Measurements from ENCODE around the gene ACYP2. TPM values are rescaled to one million over a fixed set of nuclear protein-coding genes. Genes with fewer than 3 reads are reported as not detected.
A peak's percentile ranks its signal among the peaks of the same experiment; 100 is the strongest.
"Not testable (repeated sequence)": the region's sequence is repeated elsewhere in the genome, so short reads cannot be mapped to it uniquely, and the experiment has no call there.

ACYP2 gene
- total and polyA plus RNA-seq, 4 experiments from 2014 or later, result 13.1 to 16.9 (median 16.8) TPM

DNA sequence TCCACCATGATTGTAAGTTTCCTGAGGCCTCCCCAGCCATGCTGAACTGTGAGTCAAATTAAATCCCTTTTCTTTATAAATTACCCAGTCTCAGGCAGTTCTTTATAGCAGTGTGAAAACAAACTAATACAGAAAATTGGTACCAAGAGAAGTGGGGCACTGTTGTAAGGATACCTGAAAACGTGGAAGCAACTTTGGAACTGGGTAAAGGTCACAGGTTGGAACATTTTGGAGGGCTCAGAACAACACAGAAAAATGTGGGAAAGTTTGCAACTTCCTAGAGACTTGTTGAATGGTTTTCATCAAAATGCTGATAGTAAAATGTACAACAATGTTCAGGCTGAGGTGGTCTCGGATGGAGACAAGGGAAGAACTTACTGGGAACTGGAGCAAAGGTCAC, 209.1 kb downstream of the ACYP2 start:
- CTCF ChIA-PET (ENCODE audit: partially characterized antibody); POLR2A ChIA-PET (ENCODE audit: partially characterized antibody): not testable (repeated sequence)

DNA sequence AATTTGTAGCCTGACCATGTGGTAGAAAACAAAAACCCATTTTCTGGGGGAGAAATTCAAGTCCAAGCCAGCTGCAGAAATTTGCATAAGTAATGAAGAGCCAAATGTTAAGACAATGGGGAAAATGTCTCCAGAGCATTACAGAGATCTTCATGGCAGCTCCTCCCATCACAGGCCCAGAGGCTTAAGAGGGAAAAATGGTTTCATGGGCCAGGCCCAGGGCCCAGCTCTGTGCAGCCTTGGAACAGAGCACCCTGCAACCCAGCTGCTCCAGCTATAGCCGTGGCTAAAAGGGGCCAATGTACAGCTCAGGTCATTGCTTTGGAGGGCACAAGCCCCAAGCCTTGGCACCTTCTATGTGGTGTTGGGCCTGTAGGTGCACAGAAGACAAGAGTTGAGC, 209.7 kb downstream of the ACYP2 start:
- H3K27me3 ChIP-seq (ENCODE audit: insufficient read depth, low read length), result no peaks in the 10 kb centered on the region
- H3K27ac ChIP-seq (ENCODE audit: low read depth, low read length), result no peak overlapping the region
- peaks cover 4% of the 10 kb centered on the region for H3K4me1 ChIP-seq (ENCODE audit: insufficient read depth, low read length)
- H3K9me3 ChIP-seq (ENCODE audit: control insufficient read depth in 1 of 2, low read length in 2 of 2), result no peaks in the 10 kb centered on the region
- H3K4me3 ChIP-seq (ENCODE audit: low read length in 2 of 2), result no peak overlapping the region
- ChIA-PET POLR2A (ENCODE audit: partially characterized antibody) (no interaction called here), CTCF (ENCODE audit: partially characterized antibody) (no interaction called here)
- Mint-ChIP-seq H3K27me3 (peaks cover 0 to 5% of the 10 kb centered on the region in 2 donors), H3K4me3 (no peak overlapping the region), H3K4me1 (peaks cover 2 to 4% (median 3%) of the 10 kb centered on the region in 4 donors), H3K27ac (no peak overlapping the region), H3K9me3 (peaks cover 0 to 13% (median 8%) of the 10 kb centered on the region in 8 donors), H3K36me3 (no peaks in the 10 kb centered on the region)
- DNase-seq, result no peak
- no peaks in the 10 kb centered on the region for H3K36me3 ChIP-seq (ENCODE audit: insufficient read depth, low read length)
- intact Hi-C loops (cut with micrococcal nuclease), result no loop called here

More for the DNA sequence above, 209.1 kb downstream of the ACYP2 start:
- H3K4me3 ChIP-seq (ENCODE audit: low read length in 2 of 2); H3K36me3 Mint-ChIP-seq; H3K27me3 ChIP-seq (ENCODE audit: insufficient read depth, low read length); H3K9me3 ChIP-seq (ENCODE audit: control insufficient read depth in 1 of 2, low read length in 2 of 2); H3K27ac Mint-ChIP-seq; H3K36me3 ChIP-seq (ENCODE audit: insufficient read depth, low read length); H3K27ac ChIP-seq (ENCODE audit: low read depth, low read length); H3K4me3 Mint-ChIP-seq; H3K27me3 Mint-ChIP-seq; H3K4me1 Mint-ChIP-seq; DNase-seq; intact Hi-C loops (cut with micrococcal nuclease); H3K4me1 ChIP-seq (ENCODE audit: insufficient read depth, low read length): not testable (repeated sequence)
- peaks cover 0 to 13% (median 8%) of the 10 kb centered on the region in 8 donors for H3K9me3 Mint-ChIP-seq

DNA sequence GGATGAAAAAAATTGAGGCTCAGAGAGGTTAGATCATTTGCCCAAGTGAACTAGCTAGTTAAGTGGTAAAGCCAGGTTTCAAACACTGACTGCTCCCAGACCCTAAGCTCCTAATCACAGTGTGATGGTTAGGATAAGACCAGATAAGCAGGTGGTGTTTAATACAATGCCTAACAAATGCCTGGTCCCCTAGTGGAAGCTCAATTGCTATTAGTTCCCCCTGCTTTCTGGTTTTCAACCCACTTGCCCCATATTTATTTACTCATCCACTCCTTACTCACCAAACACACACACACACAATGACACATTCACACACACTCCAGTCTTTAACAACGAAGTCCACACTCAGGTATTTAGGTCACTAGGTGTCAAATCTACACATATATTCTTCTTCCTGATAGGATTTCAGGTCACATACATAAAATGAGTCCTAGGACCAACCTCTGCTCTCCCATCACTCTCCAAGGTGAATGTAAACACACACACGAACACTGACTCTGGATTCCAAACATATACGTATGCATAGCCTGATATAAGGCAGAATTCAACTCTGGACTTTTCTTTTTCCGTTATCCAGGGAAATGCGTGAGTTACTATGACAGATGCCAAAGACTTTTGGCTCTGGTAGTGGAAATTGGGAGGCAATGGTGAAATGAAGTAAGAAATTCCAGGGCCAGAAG, 214.2 kb downstream of the ACYP2 start:
- Mint-ChIP-seq H3K9me3 (peaks cover 0 to 7% (median 5%) of the 10 kb centered on the region in 8 donors), H3K4me3 (peak overlapping the region; percentile 11 to 94 (median 90)), H3K4me1 (peaks cover 4 to 17% (median 13%) of the 10 kb centered on the region in 4 donors), H3K36me3 (no peaks in the 10 kb centered on the region), H3K27me3 (peaks cover 3 to 13% of the 10 kb centered on the region in 2 donors), H3K27ac (peak overlapping the region in 1 of 7 donors; percentile 1)
- Histone ChIP-seq H3K36me3 (ENCODE audit: insufficient read depth, low read length) (no peaks in the 10 kb centered on the region), H3K9me3 (ENCODE audit: control insufficient read depth in 1 of 2, low read length in 2 of 2) (no peaks in the 10 kb centered on the region), H3K27ac (ENCODE audit: low read depth, low read length) (no peak overlapping the region), H3K4me1 (ENCODE audit: insufficient read depth, low read length) (peaks cover 14% of the 10 kb centered on the region), H3K4me3 (ENCODE audit: low read length in 2 of 2) (peak overlapping the region; percentile 59 to 74), H3K27me3 (ENCODE audit: insufficient read depth, low read length) (no peaks in the 10 kb centered on the region)
- intact Hi-C loops (cut with micrococcal nuclease), result loop anchor here (10.0 kb wide), 1 partner anchor 215 kb away; the partner anchor contains the start of gene ACYP2
- ChIA-PET CTCF (ENCODE audit: partially characterized antibody) (no interaction called here), POLR2A (ENCODE audit: partially characterized antibody) (interaction anchor here (0.7 to 1.7 kb wide), 3 partner anchors 213 to 721 kb away, joined by 3 to 4 read pairs (median 3); partner anchors contain the start of gene RTN4)
- DNase-seq, result no peak

DNA sequence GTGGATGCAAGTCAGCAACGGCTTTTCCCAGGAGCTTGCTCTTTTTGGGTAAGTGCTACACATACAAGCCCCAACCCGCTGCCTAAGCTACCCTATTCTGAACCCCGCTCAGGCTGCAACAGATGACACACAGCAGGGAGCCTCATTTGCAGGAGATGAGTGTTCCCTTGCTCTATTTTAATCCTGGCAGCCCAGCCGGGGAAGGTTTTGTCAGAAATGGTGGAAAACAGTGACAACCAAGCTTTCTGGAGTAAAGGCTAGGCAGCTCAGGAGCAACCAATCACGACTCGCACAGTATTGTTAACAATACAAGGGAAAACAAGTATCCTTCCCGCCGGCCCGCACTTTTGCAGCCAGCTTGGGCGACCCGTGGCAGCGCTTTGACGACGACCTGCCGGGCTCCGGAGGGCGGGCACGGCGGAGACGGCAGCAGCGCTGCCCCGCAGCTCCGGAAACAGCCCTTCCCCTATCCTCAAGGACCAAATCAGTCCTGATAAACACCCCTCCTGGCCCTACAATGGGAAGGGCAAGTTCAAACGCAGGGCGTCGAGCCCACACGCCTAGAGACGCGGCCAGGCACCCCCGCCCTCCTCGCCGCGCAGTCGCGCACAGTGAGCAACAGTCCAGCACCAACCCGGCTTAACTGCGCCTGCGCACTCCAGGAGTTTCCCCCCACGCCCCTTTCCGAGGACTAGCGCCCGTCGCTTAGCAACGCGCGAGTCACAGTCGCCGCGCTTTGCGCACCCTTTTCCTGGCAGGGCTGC, 214.9 kb downstream of the ACYP2 start:
- Mint-ChIP-seq H3K36me3 (no peaks in the 10 kb centered on the region), H3K4me3 (peak overlapping the region; percentile 87 to 94 (median 91)), H3K27ac (peak overlapping the region; percentile 14 to 92 (median 84)), H3K4me1 (peaks cover 4 to 17% (median 13%) of the 10 kb centered on the region in 4 donors), H3K27me3 (peaks cover 3 to 13% of the 10 kb centered on the region in 2 donors), H3K9me3 (peaks cover 0 to 5% (median 0%) of the 10 kb centered on the region in 8 donors)
- intact Hi-C loops (cut with micrococcal nuclease), result loop anchor here (10.0 kb wide), 1 partner anchor 216 kb away; the partner anchor contains the start of gene ACYP2
- H3K36me3 ChIP-seq (ENCODE audit: insufficient read depth, low read length), result no peaks in the 10 kb centered on the region
- ChIA-PET POLR2A (ENCODE audit: partially characterized antibody) (interaction anchor here (0.7 to 1.7 kb wide), 3 partner anchors 214 to 720 kb away, joined by 3 to 4 read pairs (median 3); partner anchors contain the start of gene RTN4), CTCF (ENCODE audit: partially characterized antibody) (no interaction called here)
- H3K4me1 ChIP-seq (ENCODE audit: insufficient read depth, low read length), result peaks cover 14% of the 10 kb centered on the region
- peak; percentile 81 to 87 (median 86) for DNase-seq
- no peaks in the 10 kb centered on the region for H3K27me3 ChIP-seq (ENCODE audit: insufficient read depth, low read length)
- peak overlapping the region; percentile 59 to 74 for H3K4me3 ChIP-seq (ENCODE audit: low read length in 2 of 2)
- H3K27ac ChIP-seq (ENCODE audit: low read depth, low read length), result no peak overlapping the region
- no peaks in the 10 kb centered on the region for H3K9me3 ChIP-seq (ENCODE audit: control insufficient read depth in 1 of 2, low read length in 2 of 2)

DNA sequence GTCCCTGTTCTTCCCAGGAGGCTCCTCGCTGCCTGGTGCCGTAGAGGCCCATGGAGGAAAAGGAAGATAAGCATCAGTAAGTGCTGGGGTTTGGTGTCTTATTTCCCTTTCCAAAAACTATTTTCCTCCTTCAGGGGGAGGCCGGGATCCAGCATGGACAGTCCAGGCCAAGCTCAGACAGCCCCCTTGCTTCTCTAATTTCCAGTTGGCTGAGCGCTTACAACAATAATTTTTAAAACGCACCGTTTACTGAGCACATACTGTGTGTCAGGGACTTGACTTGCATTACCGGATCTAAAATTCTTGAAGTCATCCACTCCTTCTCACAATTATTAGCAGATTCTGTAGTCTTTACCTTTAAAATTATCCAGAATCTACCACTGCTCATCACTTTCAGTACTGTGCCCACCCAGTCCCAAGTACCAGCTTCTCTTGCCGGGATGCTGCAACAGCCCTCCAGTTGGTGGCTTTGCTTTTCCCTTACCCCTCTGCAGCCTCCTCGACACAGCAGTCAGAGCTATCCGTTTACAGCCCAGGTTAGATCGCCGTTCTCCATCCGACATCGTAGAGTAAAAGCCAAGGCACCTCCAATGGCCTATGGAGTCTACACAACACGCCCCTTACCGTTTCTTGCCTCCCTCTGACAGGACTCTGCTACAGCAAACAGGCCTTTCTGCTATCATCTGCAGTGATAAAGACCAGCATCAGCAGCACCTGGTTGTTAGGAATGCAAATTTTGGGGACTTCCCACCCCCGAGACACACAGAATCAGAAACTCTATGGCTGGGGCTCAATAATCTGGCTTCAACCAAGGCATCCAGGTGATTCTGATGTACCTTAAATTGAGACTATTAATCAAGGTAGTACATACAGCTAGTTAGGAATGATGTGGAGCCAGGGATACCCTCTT, 215.8 kb downstream of the ACYP2 start:
- Histone ChIP-seq H3K4me3 (ENCODE audit: low read length in 2 of 2) (peak overlapping the region; percentile 59 to 74), H3K36me3 (ENCODE audit: insufficient read depth, low read length) (no peaks in the 10 kb centered on the region), H3K9me3 (ENCODE audit: control insufficient read depth in 1 of 2, low read length in 2 of 2) (no peaks in the 10 kb centered on the region), H3K4me1 (ENCODE audit: insufficient read depth, low read length) (peaks cover 14% of the 10 kb centered on the region), H3K27me3 (ENCODE audit: insufficient read depth, low read length) (no peaks in the 10 kb centered on the region), H3K27ac (ENCODE audit: low read depth, low read length) (no peak overlapping the region)
- Mint-ChIP-seq H3K27me3 (peaks cover 3 to 13% of the 10 kb centered on the region in 2 donors), H3K36me3 (no peaks in the 10 kb centered on the region), H3K4me1 (peaks cover 4 to 17% (median 13%) of the 10 kb centered on the region in 4 donors), H3K27ac (peak overlapping the region; percentile 14 to 92 (median 84)), H3K9me3 (peaks cover 0 to 4% (median 0%) of the 10 kb centered on the region in 8 donors), H3K4me3 (peak overlapping the region; percentile 87 to 94 (median 91))
- intact Hi-C loops (cut with micrococcal nuclease), result loop anchor here (10.0 kb wide), 1 partner anchor 216 kb away; the partner anchor contains the start of gene ACYP2
- no peak for DNase-seq
- ChIA-PET POLR2A (ENCODE audit: partially characterized antibody) (no interaction called here), CTCF (ENCODE audit: partially characterized antibody) (interaction anchor here (0.6 kb wide), 1 partner anchor 374 kb away, joined by 3 read pairs; no protein-coding TSS in a partner anchor)

DNA sequence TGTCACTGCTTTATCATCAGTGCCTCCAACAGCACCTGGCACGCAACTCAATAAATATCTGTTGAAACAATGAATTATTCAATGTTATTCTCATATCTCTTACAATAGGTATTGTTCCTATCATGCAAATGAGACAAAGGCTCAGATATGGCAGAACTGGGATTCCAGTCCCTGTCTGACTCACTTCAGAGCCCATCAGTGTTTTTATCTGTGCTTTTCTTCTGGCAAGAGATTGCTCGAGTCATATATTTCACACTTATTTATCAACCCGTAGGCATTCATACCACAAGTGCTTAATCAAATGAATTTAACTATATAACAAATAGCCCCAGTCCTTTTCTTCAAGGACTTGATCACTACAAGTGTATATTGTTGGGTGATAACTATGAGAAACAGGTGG, 217.0 kb downstream of the ACYP2 start:
- Mint-ChIP-seq H3K4me3 (peak overlapping the region in 5 of 8 donors; percentile 12 to 67 (median 39)), H3K27me3 (peaks cover 3 to 13% of the 10 kb centered on the region in 2 donors)
- intact Hi-C loops (cut with micrococcal nuclease), result loop anchor here (10.0 kb wide), 1 partner anchor 218 kb away; the partner anchor contains the start of gene ACYP2

More for the DNA sequence above, 217.0 kb downstream of the ACYP2 start:
- H3K27me3 ChIP-seq (ENCODE audit: insufficient read depth, low read length), result no peaks in the 10 kb centered on the region
- Mint-ChIP-seq H3K9me3 (no peaks in the 10 kb centered on the region), H3K36me3 (no peaks in the 10 kb centered on the region), H3K27ac (peak overlapping the region in 2 of 7 donors; percentile 1 to 55), H3K4me1 (peaks cover 4 to 17% (median 13%) of the 10 kb centered on the region in 4 donors)
- no peak for DNase-seq
- H3K9me3 ChIP-seq (ENCODE audit: control insufficient read depth in 1 of 2, low read length in 2 of 2), result no peaks in the 10 kb centered on the region
- ChIA-PET POLR2A (ENCODE audit: partially characterized antibody) (no interaction called here), CTCF (ENCODE audit: partially characterized antibody) (no interaction called here)
- H3K27ac ChIP-seq (ENCODE audit: low read depth, low read length), result no peak overlapping the region
- no peak overlapping the region for H3K4me3 ChIP-seq (ENCODE audit: low read length in 2 of 2)
- H3K36me3 ChIP-seq (ENCODE audit: insufficient read depth, low read length), result no peaks in the 10 kb centered on the region
- peaks cover 14% of the 10 kb centered on the region for H3K4me1 ChIP-seq (ENCODE audit: insufficient read depth, low read length)

All from CD4-positive, alpha-beta memory T cell (primary cell).